Ureter (tissue), 1 donor: Measurements from ENCODE around the gene DNAJC8. TPM values are rescaled to one million over a fixed set of nuclear protein-coding genes. Genes with fewer than 3 reads are reported as not detected.

Experiments
- DNase-seq: peaks from one replicate; pipeline ENCODE4 v3.0.0-alpha.2; 2020; ENCODE audit warnings: low spot score
- total RNA-seq: library from RNA; stranded (reverse); gene quantifications from one replicate; pipeline ENCODE4 v1.2.4, GENCODE V29; 2023
- donor health status: DM: yes; HTN: yes; CAD: no.

The DNAJC8 gene
- total RNA-seq, 1 donor from 2014 or later: 67.4 TPM

GRCh38 chr1:28172713-28173150 is 60.1 kb downstream of the DNAJC8 start:
- no peak for DNase-seq

GRCh38 chr1:28171246-28171645 is 61.6 kb downstream of the DNAJC8 start:
- DNase-seq: no peak

GRCh38 chr1:28170001-28170596 is 62.7 kb downstream of the DNAJC8 start:
- DNase-seq: no peak

GRCh38 chr1:28163496-28164161 is 69.2 kb downstream of the DNAJC8 start:
- no peak for DNase-seq

GRCh38 chr1:28162151-28162550 is 70.7 kb downstream of the DNAJC8 start:
- no peak for DNase-seq

- DNase-seq: no peak
Observed at GRCh38 chr1:28161751-28162150, 71.1 kb downstream of the DNAJC8 start.

- DNase-seq: no peak
Observed at GRCh38 chr1:28160782-28161266, 72.0 kb downstream of the DNAJC8 start.

- DNase-seq: no peak
Observed at GRCh38 chr1:28159680-28160079, 73.1 kb downstream of the DNAJC8 start.

- no peak for DNase-seq
Observed at GRCh38 chr1:28159243-28159642, 73.6 kb downstream of the DNAJC8 start.

GRCh38 chr1:28157894-28158293 is 74.9 kb downstream of the DNAJC8 start:
- DNase-seq: no peak

- no peak for DNase-seq
Observed at GRCh38 chr1:28156821-28157220, 76.0 kb downstream of the DNAJC8 start.

- no peak for DNase-seq
Observed at GRCh38 chr1:28155628-28156027, 77.2 kb downstream of the DNAJC8 start.

GRCh38 chr1:28154078-28154594 is 78.7 kb downstream of the DNAJC8 start:
- DNase-seq: no peak

Other genes with a start within 250 kb of the DNAJC8 start
- gene EYA3, start 144.4 kb downstream of the DNAJC8 start, total RNA-seq: 31.6 TPM
- 9.9 TPM for gene PTAFR, start 56.3 kb downstream of the DNAJC8 start, total RNA-seq
- 128 TPM for gene ATP5IF1, start 3.1 kb upstream of the DNAJC8 start, total RNA-seq
- 20.4 TPM for gene SESN2, start 26.5 kb upstream of the DNAJC8 start, total RNA-seq
- gene MED18, start 96.0 kb upstream of the DNAJC8 start, total RNA-seq: 14.4 TPM
- 44.1 TPM for gene PHACTR4, start 136.7 kb upstream of the DNAJC8 start, total RNA-seq